Muscle layer of duodenum (tissue), 2 donors: Measurements from ENCODE around the gene AGO3.

Experiments
- H3K27ac ChIP-seq: one replicate; pipeline ENCODE4 v1.7.0; 2013; ENCODE audit warnings: mild to moderate bottlenecking, low read length
- H3K27me3 ChIP-seq: one replicate; pipeline ENCODE4 v1.7.0; 2013; ENCODE audit warnings: low read depth, mild to moderate bottlenecking, control low read depth, low read length
- H3K36me3 ChIP-seq, 2 donors: one replicate each; pipeline ENCODE4 v1.7.0; 2013; ENCODE audit warnings: low read length in 2 of 2, control low read depth in 1 of 2, mild to moderate bottlenecking in 1 of 2; ENCODE audit not compliant: insufficient read depth in 2 of 2, control insufficient read depth in 1 of 2
- H3K4me1 ChIP-seq, 2 donors: one replicate each; pipeline ENCODE4 v1.7.0; 2013; ENCODE audit warnings: low read length in 2 of 2, mild to moderate bottlenecking in 2 of 2, control low read depth in 1 of 2, moderate library complexity in 1 of 2; ENCODE audit not compliant: insufficient read depth in 2 of 2, control insufficient read depth in 1 of 2
- H3K4me3 ChIP-seq, 2 donors: one replicate each; pipeline ENCODE4 v1.7.0; 2013; ENCODE audit warnings: low read length in 2 of 2, low read depth in 1 of 2, mild to moderate bottlenecking in 1 of 2
- H3K9me3 ChIP-seq, 2 donors: one replicate each; pipeline ENCODE4 v1.7.0; 2013; ENCODE audit warnings: low read length in 2 of 2, control low read depth in 1 of 2, mild to moderate bottlenecking in 1 of 2; ENCODE audit not compliant: control insufficient read depth in 1 of 2
- donor health status: healthy.

The AGO3 gene

DNA sequence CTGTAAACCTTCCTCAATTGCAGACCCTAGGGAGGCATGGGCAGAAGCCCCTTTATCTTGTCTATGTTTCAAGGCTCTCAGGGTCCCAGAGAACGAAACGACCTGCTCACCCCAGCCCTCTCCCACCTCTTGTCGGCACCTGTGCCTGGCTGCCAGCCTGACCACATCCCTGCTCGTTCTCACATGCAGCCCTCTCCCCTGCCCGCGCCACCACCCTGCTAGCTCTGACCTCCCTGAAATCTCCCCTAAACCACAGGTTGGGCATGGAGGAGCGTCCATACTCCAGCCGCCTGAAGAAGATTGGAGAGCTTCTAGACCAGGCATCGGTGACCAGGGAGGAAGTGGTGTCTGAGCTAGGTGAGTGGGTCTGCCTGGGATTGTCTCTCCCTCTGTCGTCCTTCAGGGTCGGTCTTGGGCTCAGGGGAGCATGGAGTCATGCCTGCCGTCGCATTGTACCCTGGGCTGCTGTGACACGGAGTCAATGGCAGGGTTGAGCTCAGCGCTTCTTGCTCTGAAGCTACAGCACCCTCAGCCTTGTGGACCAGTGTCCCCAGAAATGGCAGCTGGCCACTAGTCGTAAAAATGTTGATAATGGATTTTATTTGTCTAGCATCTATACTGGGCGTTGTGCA is 161.4 kb downstream of the AGO3 start:
- Histone ChIP-seq H3K27ac (no peak overlapping the region), H3K4me3 (no peak overlapping the region), H3K27me3 (no peaks in the 10 kb centered on the region), H3K36me3 (peaks cover 39 to 54% of the 10 kb centered on the region in 2 donors), H3K4me1 (peaks cover 0 to 35% of the 10 kb centered on the region in 2 donors), H3K9me3 (no peaks in the 10 kb centered on the region)

DNA sequence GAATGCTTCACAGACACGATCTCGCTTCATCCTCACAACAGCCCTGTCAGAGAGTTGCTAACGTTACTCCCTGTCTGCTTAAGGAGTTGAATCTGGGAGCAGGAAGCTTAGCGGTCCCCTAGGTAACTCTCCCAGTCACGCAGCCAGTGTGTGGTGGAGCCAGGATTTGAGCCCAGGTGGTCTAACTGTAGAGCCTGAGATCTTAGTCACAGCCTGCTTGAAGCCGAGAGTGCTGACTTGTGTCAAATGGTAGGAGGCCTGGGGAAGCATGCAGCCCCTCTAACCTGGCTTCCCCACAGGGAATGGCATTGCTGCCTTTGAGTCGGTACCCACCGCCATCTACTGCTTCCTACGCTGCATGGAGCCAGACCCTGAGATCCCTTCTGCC is 161.9 kb downstream of the AGO3 start:
- Histone ChIP-seq H3K27me3 (no peaks in the 10 kb centered on the region), H3K36me3 (peaks cover 39 to 54% of the 10 kb centered on the region in 2 donors), H3K4me3 (no peak overlapping the region), H3K27ac (no peak overlapping the region), H3K4me1 (peaks cover 0 to 35% of the 10 kb centered on the region in 2 donors), H3K9me3 (no peaks in the 10 kb centered on the region)

DNA sequence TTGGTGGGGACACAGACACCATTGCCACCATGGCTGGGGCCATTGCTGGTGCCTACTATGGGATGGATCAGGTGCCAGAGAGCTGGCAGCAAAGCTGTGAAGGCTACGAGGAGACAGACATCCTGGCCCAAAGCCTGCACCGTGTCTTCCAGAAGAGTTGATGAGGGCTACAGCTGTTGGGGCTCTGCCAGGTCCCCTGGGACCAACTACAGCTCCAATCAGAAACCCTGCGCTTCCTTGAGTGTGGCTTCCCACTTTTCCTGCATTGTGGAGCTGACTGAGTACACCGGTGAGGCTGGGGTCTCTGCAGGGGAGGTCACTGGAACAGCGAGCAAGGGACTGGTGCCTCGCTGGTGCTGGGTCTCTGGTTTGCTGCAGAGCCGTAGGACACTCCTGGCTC is 162.3 kb downstream of the AGO3 start:
- peaks cover 0 to 34% of the 10 kb centered on the region in 2 donors for H3K4me1 ChIP-seq
- H3K36me3 ChIP-seq = peaks cover 39 to 54% of the 10 kb centered on the region in 2 donors
- H3K27me3 ChIP-seq = no peaks in the 10 kb centered on the region
- no peaks in the 10 kb centered on the region for H3K9me3 ChIP-seq
- no peak overlapping the region for H3K27ac ChIP-seq
- no peak overlapping the region for H3K4me3 ChIP-seq

DNA sequence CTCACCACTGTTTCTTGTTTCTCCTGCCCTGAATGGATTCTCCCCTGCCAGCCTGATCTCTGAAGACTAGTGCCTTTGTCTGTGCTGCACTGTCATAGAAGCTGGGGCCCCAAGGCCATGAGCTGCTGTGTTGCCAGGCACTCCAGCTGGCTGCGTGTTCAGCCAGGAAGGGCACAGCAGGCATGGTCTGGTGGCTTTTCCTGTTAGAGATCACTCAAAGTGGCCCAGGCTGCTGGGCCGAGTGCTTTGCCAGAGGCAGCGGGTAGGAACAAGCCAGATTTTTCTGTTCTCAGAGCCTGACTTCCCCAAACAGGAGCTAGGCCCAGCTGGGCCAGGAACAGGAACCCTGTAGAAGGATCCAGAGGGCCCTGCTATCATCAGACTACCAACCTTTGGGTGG is 163.0 kb downstream of the AGO3 start:
- peaks cover 39 to 54% of the 10 kb centered on the region in 2 donors for H3K36me3 ChIP-seq
- H3K27ac ChIP-seq = no peak overlapping the region
- H3K9me3 ChIP-seq = no peaks in the 10 kb centered on the region
- H3K27me3 ChIP-seq = no peaks in the 10 kb centered on the region
- H3K4me3 ChIP-seq = no peak overlapping the region
- peaks cover 0 to 30% of the 10 kb centered on the region in 2 donors for H3K4me1 ChIP-seq

DNA sequence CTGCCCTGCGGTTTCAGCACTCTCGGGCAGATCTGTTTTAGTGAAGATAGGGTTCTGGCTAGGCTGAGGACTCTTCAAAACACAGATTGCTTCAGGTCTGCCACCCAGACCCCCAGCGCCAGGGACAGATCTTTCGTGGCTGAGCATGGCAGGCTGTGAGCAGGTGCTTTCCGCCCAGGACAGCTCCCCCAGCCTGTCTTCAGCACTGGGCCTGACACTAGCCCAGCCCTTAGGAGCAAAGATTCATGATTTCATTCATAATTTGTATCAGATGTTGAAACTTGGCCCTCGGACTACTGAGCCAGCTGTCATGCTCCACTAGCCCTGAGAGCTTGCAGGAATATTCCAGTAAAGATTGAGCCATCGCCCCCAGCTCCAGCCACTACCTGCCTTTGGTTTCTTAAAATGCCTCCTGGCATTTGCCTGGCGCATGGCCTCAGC is 163.7 kb downstream of the AGO3 start:
- Histone ChIP-seq H3K36me3 (peaks cover 39 to 54% of the 10 kb centered on the region in 2 donors), H3K4me3 (no peak overlapping the region), H3K27me3 (no peaks in the 10 kb centered on the region), H3K4me1 (peaks cover 0 to 25% of the 10 kb centered on the region in 2 donors), H3K27ac (no peak overlapping the region), H3K9me3 (no peaks in the 10 kb centered on the region)

DNA sequence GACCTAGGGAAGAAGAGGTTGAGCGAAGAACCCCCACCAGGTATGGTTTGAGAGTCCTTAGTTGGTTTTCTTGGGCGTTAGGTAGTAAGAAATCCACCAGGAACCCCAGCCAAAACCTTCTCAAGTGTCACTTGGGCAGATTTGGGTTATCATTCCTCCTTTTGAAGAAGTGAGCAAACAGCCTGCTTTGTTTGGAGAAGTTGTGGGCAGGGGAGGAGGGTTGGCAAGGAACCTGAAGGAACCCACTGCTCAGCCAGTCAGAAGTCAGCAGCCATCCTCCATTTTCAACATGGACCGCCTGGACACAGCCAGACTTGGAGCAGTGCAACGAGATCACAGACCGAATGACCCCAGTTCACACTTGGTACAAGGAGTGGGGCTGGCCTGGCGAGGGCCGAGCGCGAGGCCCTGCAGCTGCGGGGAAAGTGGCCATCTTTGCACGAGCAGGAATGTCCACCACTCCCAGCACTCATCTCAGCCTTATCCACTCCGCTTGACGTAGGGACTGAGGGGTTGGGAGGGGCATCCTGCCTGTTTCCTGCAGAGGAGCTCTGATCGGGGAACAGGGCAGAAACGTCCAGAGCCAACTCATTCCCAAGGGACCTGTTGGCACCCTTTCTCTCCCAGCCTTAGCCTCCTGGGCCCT is 165.0 kb downstream of the AGO3 start:
- Histone ChIP-seq H3K27me3 (no peaks in the 10 kb centered on the region), H3K4me3 (no peak overlapping the region), H3K9me3 (no peaks in the 10 kb centered on the region), H3K4me1 (peaks cover 0 to 19% of the 10 kb centered on the region in 2 donors), H3K27ac (no peak overlapping the region), H3K36me3 (peaks cover 39 to 54% of the 10 kb centered on the region in 2 donors)

DNA sequence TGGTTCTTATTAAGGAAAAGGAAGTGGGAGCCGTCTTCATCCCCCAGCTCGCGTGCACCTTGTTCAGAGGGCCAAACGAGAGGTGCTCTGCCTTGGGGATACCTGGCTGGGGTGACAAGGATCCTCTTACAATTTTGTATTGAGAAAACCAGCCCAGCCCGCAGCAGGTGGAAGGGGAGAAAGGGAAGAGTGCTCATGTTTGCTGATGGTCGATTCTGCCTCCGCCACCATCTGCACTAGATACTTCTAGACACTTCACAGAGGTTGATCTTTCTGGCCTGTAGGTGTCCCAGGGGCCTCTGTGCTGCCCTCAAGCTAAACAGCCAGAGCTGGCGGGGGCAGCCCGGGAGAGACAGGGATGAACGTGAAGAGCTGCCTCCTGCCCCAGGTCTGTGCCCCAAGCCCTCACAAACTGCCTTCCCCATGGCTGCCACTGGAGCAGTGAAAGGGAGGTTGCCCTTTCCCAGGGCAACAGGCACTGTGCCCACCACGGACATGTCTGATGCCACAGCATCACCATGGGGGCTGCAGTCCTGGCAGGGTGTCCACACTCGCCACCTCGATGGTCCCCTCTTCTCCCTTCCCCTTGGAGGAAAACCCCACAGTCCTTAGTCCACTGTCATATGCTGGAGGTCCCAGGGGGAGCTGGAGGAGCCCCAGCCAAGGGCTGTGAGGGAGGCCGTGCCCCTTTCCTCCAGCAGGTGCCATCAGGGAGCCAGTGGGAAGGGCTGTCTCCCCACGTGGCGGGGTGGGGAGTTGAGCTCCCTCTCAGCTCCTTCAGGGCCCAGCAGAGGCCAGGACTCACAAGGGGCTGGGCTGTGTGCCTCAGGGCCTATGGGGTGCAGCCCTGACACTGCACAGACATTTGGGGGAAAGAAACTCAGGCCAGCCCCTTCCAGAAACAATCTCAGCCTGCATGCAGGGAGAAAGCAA is 165.9 kb downstream of the AGO3 start:
- Histone ChIP-seq H3K27me3 (no peaks in the 10 kb centered on the region), H3K9me3 (no peaks in the 10 kb centered on the region), H3K36me3 (peaks cover 37 to 46% of the 10 kb centered on the region in 2 donors), H3K27ac (no peak overlapping the region), H3K4me1 (peaks cover 0 to 12% of the 10 kb centered on the region in 2 donors), H3K4me3 (no peak overlapping the region)

DNA sequence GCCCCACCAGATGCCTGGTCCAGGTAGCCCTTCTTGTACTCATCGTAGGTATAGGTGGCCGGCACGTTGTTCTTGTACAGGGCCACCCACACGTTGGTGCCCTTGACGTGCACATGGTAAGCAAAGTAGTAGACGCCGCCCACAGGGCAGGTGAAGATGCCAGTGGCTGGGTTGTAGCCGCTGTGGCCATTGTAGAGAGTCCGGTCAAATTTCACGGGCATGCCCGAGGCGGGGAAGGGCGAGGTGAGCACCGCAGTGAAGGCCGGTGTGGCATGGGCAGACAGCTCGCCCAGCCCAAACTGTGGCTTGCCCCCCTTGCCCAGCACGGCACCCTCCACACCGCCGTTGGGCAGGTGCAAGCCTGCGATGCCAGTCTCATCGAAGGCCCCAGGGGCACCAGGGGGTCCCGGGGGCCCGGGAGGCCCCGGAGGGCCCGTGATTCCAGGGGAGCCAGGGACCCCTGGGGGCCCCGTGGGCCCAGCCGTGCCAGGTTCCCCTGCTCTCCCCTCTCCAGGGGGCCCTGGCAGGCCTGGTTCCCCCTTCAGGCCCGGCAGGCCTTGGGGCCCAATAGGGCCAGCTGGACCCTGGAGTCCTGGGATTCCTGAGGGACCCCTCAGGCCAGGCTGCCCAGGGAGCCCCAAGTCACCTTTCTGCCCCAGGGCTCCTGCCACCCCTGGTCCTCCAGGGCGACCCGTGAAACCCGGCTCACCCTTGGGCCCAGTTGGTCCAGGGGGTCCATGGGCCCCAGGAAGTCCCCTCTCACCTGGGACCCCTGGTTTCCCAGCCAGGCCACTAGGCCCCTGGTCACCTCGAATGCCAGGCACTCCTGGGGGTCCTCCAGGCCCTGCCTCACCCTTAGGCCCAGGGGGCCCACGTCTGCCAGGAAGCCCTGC is 167.0 kb downstream of the AGO3 start:
- no peak overlapping the region for H3K4me3 ChIP-seq
- no peaks in the 10 kb centered on the region for H3K27me3 ChIP-seq
- no peak overlapping the region for H3K27ac ChIP-seq
- no peaks in the 10 kb centered on the region for H3K9me3 ChIP-seq
- peaks cover 0 to 12% of the 10 kb centered on the region in 2 donors for H3K4me1 ChIP-seq
- peaks cover 26 to 34% of the 10 kb centered on the region in 2 donors for H3K36me3 ChIP-seq

DNA sequence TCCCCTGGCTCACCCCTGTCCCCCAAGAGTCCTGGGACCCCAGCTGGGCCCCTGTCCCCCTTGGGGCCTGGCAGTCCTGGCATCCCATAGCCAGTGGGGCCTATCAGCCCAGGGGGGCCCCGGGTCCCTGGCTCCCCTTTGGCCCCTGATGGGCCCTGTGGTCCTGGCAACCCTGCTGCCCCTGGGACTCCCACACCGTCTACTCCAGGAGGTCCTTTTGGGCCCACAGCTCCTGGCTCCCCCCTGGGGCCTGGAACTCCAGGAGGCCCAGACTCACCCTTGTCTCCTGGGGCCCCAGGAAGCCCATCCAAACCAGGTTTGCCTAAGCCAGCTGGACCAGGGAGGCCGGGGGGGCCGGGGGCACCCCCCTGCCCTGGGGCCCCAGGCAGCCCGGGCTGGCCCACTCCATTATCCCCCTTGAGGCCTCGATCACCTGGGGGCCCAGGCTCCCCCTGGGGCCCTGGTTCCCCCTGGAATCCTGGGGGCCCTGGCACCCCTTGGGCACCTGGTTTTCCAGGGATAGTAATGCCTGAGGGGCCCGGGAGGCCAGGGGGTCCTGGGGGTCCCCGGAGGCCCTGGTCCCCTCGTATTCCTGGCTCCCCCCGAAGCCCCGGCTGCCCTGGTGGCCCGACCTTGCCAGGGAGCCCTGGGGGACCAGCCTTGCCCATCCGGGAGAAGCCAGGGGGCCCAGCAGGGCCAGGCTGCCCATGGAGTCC is 167.9 kb downstream of the AGO3 start:
- Histone ChIP-seq H3K27me3 (no peaks in the 10 kb centered on the region), H3K4me3 (no peak overlapping the region), H3K9me3 (no peaks in the 10 kb centered on the region), H3K27ac (no peak overlapping the region), H3K4me1 (peaks cover 0 to 12% of the 10 kb centered on the region in 2 donors), H3K36me3 (peaks cover 17 to 26% of the 10 kb centered on the region in 2 donors)

DNA sequence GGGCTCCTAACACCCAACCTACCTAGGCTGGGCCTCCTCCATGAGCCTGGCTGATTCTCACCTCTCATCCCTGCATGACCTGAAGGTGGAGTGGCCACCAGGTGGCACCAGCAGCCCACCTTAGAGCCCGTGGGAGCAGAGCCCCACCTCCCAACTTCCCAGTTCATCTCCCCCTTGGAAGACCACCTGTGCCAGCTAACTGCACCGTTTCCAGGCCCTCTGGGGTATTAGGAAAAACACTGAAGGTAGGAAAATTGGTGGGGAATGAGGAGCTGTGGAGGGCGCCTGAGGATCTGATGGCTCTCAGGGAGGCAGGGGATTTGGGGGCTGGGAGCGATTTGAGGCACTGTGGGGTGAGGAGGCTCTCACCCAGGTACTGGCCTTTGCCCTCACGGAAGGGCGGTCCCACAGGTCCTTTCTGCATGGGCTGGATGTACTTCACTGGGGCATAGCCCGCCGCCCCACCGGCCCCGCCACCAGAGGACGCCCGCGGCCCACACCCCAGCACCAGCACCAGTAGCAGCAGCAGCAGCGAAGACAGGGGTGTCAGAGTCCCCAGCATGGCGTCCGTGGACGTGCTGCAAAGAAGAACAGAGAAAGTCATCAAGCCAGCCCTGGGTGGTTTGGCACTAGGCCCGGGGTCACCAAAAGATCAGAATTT is 168.9 kb downstream of the AGO3 start:
- Histone ChIP-seq H3K27ac (no peak overlapping the region), H3K27me3 (no peaks in the 10 kb centered on the region), H3K36me3 (peaks cover 9 to 15% of the 10 kb centered on the region in 2 donors), H3K4me1 (peaks cover 0 to 8% of the 10 kb centered on the region in 2 donors), H3K9me3 (no peaks in the 10 kb centered on the region), H3K4me3 (no peak overlapping the region)
